GM19468 (cell line): Measurements from ENCODE around the gene ATP5F1D.

Experiments
- ATAC-seq: cut with Tn5 transposase; IDR thresholded peaks from one replicate; pipeline ENCODE4 v1.9.1; 2021; ENCODE audit warnings: mild to moderate bottlenecking, moderate library complexity, moderate number of reproducible peaks; ENCODE audit not compliant: unreplicated experiment; ENCODE audit errors: extremely low read depth

Gene ATP5F1D

GRCh38 chr19:1231729-1232637 lies 9.6 kb upstream of the ATP5F1D start:
- ATAC-seq = no peak

GRCh38 chr19:1232652-1233072 lies 8.9 kb upstream of the ATP5F1D start:
- no peak for ATAC-seq

GRCh38 chr19:1233115-1233667 lies 8.4 kb upstream of the ATP5F1D start:
- no peak for ATAC-seq

- ATAC-seq = no peak
Measured at GRCh38 chr19:1234051-1234954, 7.2 kb upstream of the ATP5F1D start.

GRCh38 chr19:1234955-1235380 lies 6.6 kb upstream of the ATP5F1D start:
- no peak for ATAC-seq

- ATAC-seq = no peak
Measured at GRCh38 chr19:1235625-1236538, 5.7 kb upstream of the ATP5F1D start.

- ATAC-seq = no peak
Measured at GRCh38 chr19:1236576-1236975, 5.0 kb upstream of the ATP5F1D start.

GRCh38 chr19:1237027-1237659 lies 4.4 kb upstream of the ATP5F1D start:
- ATAC-seq = no peak

GRCh38 chr19:1237754-1238368 lies 3.7 kb upstream of the ATP5F1D start, which contains the start of gene CBARP:
TSS of gene CBARP (minus strand) at chr19:1238005. CDS start at chr19:1236100, 1,905 bp downstream.
- ATAC-seq = no peak

GRCh38 chr19:1238369-1239303 lies 2.9 kb upstream of the ATP5F1D start:
- no peak for ATAC-seq

- ATAC-seq = no peak
Measured at GRCh38 chr19:1239420-1239795, 2.1 kb upstream of the ATP5F1D start.

- no peak for ATAC-seq
Measured at GRCh38 chr19:1239796-1240737, 1.5 kb upstream of the ATP5F1D start.

GRCh38 chr19:1240925-1241324 lies 626 bp upstream of the ATP5F1D start:
- ATAC-seq = no peak

GRCh38 chr19:1243768-1244692 lies 2.5 kb downstream of the ATP5F1D start:
- no peak for ATAC-seq

- no peak for ATAC-seq
Measured at GRCh38 chr19:1244693-1245451, 3.3 kb downstream of the ATP5F1D start.
